Tibial artery (tissue), 4 donors: ENCODE data around the gene LRSAM1.

Experiments used
- DNase-seq, 2 donors: peaks; one replicate each; pipeline ENCODE4 v3.0.0-alpha.2; 2019
- H3K27ac ChIP-seq, 2 donors: fragments of 200-600 bp; sonication (generic) in 1 of 2; 1 replicate in 1 of 2; 2 replicates in 1 of 2; pipeline ENCODE4 v1.5.1; 2018 to 2019; ENCODE audit warnings: mild to moderate bottlenecking in 1 of 2
- H3K27me3 ChIP-seq, 2 donors: fragments of 200-600 bp; sonication (generic) in 1 of 2; one replicate each; pipeline versions ENCODE4 v1.5.1 to v1.6.0; 2016 to 2019
- H3K36me3 ChIP-seq, 3 donors: fragments of 200-600 bp; sonication (generic) in 2 of 3; one replicate each; pipeline ENCODE4 v1.5.1; 2016 to 2019; ENCODE audit warnings: mild to moderate bottlenecking in 2 of 3
- H3K4me1 ChIP-seq, 4 donors: fragments of 200-600 bp; sonication (generic) in 2 of 4; 1 replicate in 3 of 4; 2 replicates in 1 of 4; pipeline ENCODE4 v1.5.1; 2016 to 2019
- H3K4me3 ChIP-seq, 2 donors: fragments of 200-600 bp; sonication (generic) in 1 of 2; 1 replicate in 1 of 2; 2 replicates in 1 of 2; pipeline ENCODE4 v1.5.1; 2018 to 2019; ENCODE audit warnings: mild to moderate bottlenecking in 2 of 2
- H3K9me3 ChIP-seq, 3 donors: fragments of 200-600 bp; sonication (generic) in 1 of 3; one replicate each; pipeline ENCODE4 v1.5.1; 2016 to 2019
- CTCF ChIP-seq, 2 experiments: fragments of 200-600 bp in 1 of 2; fragments of 450-650 bp in 1 of 2; IDR thresholded peaks; one replicate each; pipeline ENCODE4 v1.5.1; 2017 to 2019; ENCODE audit warnings: antibody characterized with exemption in 2 of 2, mild to moderate bottlenecking in 1 of 2, moderate library complexity in 1 of 2
- intact Hi-C: fragments of 100-400 bp; cut with DNase I; formaldehyde crosslinking; loops from one replicate; pipeline ENCODE4 v1.15.0; 2023; ENCODE audit warnings: low total_unique reads

The LRSAM1 gene

DNA sequence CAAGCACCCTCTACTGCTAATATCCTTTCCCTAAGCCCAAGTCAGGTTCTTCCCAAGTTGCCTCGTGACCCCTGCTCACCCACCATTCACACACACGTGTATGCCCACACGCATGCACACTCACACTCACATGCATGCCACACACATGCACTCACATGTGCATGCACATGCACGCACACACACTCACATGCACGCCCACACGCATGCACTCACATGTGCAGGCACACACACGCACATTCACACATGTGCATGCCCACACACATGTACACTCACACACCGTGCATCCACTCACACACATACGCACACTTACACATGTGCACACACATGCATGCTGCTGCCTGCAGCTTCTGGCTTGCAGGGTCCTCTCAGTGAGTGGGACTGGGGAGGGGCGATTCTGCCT lies 97.9 kb downstream of the LRSAM1 start:
- H3K4me1 ChIP-seq: peaks cover 4 to 59% (median 42%) of the 10 kb centered on the region in 4 donors

DNA sequence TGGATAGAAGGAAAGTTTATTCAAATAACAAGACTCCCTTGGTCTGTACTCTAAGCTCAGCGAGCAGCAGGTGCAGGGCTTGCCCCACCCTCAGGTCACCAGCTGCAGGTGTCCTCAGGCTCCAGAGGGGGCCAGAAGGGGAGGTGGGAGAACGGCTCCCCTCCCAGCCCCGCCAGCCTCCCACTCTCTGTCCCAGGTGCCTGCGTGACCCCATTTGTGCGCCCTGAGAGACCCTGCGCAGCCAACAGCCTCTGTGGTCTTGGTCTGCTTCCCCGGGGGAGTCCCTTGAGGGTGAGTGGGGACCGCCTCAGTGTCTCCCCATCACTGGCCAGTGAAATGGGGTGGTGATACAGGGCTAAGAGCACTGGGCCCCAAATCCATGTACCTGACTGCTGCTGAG lies 98.4 kb downstream of the LRSAM1 start:
- DNase-seq: no peak
- Histone ChIP-seq H3K4me3 (no peak overlapping the region), H3K27ac (no peak overlapping the region), H3K27me3 (no peaks in the 10 kb centered on the region), H3K36me3 (peaks cover 0 to 8% (median 5%) of the 10 kb centered on the region in 3 donors), H3K4me1 (peaks cover 0 to 58% (median 36%) of the 10 kb centered on the region in 4 donors), H3K9me3 (no peaks in the 10 kb centered on the region)
- intact Hi-C loops: no loop called here
- TF ChIP-seq CTCF (IDR thresholded peaks at IDR 0.05): no peak

More for the DNA sequence above, 97.9 kb downstream of the LRSAM1 start:
- no peak for DNase-seq
- intact Hi-C loops: no loop called here
- Histone ChIP-seq H3K36me3 (peaks cover 0 to 8% (median 5%) of the 10 kb centered on the region in 3 donors), H3K4me3 (no peak overlapping the region), H3K9me3 (no peaks in the 10 kb centered on the region), H3K27ac (no peak overlapping the region), H3K27me3 (no peaks in the 10 kb centered on the region)
- no peak for TF ChIP-seq CTCF (IDR thresholded peaks at IDR 0.05)

DNA sequence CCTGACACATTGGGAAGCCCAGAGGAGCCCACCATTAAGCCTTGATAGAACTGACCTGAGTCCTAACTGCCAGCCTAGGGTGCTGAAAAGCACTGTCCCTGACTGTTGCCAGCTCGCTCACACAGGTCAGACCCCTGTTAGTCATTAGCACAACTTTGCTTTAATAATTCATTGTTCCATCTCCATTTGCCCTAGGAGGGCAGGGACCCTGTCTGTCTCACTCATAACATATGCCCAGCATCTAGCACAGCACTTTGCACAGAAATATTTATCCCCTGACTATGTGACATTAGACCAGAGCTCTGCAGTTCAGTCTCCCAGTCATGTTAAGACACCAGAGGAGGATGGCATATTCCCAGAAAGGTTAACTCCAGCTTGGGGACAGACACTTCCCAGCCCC lies 99.0 kb downstream of the LRSAM1 start:
- no peak overlapping the region for H3K4me3 ChIP-seq
- H3K9me3 ChIP-seq: no peaks in the 10 kb centered on the region
- no peaks in the 10 kb centered on the region for H3K27me3 ChIP-seq
- intact Hi-C loops: no loop called here
- H3K4me1 ChIP-seq: peaks cover 0 to 58% (median 33%) of the 10 kb centered on the region in 4 donors
- H3K36me3 ChIP-seq: peaks cover 0 to 8% (median 5%) of the 10 kb centered on the region in 3 donors
- DNase-seq: no peak
- H3K27ac ChIP-seq: no peak overlapping the region
- TF ChIP-seq CTCF (IDR thresholded peaks at IDR 0.05): no peak

DNA sequence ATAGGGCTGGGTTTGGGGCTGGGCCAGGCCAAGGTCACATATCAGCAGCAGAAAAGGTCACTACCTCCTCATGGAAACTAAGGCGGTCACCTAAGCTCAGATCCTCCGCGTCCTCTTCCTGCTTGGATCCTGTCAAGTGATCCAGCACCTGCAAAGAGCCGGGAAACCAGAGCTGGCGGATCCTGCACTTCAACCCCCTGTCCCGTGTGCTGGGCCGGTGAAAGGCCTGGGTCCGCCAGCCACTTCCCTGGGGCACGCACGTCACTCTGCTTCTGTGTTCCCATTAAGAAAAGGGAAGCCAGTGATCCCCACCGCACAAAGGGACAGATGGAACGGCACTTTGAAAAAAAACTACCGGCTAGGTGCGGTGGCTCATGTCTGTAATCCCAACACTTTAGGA lies 99.4 kb downstream of the LRSAM1 start:
- Histone ChIP-seq H3K36me3 (peaks cover 0 to 8% (median 5%) of the 10 kb centered on the region in 3 donors), H3K27ac (no peak overlapping the region), H3K4me3 (no peak overlapping the region), H3K4me1 (peaks cover 0 to 58% (median 33%) of the 10 kb centered on the region in 4 donors), H3K9me3 (no peaks in the 10 kb centered on the region), H3K27me3 (no peaks in the 10 kb centered on the region)
- TF ChIP-seq CTCF (IDR thresholded peaks at IDR 0.05): no peak
- intact Hi-C loops: no loop called here
- DNase-seq: peak in 1 of 2 donors; percentile 42
